GM19351 (cell line): ENCODE measurements around the gene OR51B4.
"Not testable (repeated sequence)": the region's sequence is repeated elsewhere in the genome, so short reads cannot be mapped to it uniquely, and the experiment has no call there.

ENCODE experiments used
- ATAC-seq: cut with Tn5 transposase; IDR thresholded peaks from one replicate; pipeline ENCODE4 v1.9.1; 2021; ENCODE audit warnings: mild to moderate bottlenecking, moderate library complexity; ENCODE audit not compliant: unreplicated experiment

The OR51B4 gene

DNA sequence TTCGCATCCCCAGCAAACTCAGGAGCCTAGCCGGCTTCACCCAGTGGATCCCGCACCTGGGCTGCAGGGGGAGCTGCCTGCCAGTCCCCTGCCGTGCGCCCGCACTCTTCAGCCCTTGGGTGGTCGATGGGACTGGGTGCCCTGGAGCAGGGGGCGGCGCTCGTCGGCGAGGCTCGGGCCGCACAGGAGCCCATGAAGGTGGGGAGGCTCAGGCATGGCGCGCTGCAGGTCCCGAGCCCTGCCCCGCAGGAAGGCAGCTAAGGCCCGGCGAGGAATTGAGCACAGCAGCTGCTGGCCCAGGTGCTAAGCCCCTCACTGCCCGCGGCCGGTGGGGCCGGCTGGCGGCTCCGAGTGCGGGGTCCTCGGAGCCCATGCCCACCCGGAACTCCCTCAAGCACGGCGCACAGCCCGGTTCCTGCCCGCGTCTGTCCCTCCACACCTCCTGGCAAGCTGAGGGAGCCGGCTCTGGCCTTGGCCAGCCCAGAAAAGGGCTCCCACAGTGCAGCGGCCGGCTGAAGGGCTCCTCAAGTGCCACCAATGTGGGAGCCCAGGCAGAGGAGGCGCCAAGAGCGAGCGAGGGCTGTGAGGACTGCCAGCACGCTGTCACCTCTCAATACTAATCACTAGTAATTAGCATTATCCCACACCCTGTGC is 7.3 kb downstream of the OR51B4 start:
- ATAC-seq = not testable (repeated sequence)

DNA sequence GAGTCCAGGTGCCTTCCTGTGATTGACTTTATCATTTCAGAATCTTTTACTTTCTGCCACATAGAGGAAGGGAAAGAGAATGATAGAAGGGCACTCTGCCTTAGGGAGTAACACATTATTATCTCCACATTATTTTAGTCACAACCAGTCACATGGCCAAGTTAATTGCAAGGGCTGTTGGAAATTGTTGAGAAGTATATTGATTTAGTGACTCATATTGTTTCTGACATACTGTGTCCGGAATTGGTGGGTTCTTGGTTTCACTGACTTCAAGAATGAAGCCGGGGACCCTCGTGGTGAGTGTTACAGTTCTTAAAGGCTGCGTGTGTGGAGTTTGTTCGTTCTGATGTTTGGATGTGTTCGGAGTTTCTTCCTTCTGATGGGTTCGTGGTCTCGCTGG is 8.7 kb downstream of the OR51B4 start:
- ATAC-seq = no peak

DNA sequence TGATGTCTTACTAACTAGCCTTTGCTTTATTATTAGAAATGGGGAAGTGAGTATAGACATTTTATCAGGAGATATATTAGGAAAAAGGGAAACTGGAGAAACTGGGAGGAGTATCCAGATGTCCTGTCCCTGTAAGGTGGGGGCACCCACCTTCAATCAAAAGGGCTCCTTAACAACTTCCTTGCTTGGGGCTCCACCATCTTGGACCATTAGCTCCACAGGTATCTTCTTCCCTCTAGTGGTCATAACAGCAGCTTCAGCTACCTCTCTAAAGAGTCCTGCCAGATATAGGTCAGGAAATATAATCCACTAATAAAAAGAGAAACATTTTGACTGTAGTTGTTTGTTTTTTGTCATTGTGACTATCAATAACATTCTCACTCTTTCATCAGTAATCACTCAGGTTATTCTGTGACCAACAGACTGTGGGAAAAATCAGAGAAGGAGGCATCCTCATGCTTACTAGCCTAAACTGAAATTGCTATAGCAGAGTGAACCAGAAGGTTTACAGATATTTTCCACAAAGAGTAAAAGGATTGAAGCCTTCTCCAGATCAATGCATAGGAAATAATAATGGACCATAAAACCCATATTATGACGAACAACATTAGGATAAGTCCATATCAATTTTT is 10.4 kb downstream of the OR51B4 start:
- ATAC-seq = peak; percentile 100

DNA sequence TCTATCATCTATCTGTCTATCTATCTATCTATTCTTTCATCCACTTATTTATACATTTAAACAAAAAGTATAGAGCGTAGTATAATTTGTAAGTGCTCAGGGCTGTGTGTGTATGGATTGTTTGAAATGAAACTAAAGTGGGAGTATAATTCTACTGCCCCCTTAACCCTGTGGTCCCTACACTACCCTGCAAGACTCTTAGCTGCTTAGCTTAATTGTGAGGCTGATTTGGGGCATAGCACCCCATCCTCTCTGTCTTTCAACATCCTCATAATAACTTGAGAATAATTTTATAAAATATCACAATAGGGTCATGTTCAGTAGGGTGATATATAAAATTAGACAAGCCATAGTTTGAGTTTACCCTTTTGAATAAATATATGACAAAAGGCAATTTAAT is 11.6 kb downstream of the OR51B4 start:
- no peak for ATAC-seq

DNA sequence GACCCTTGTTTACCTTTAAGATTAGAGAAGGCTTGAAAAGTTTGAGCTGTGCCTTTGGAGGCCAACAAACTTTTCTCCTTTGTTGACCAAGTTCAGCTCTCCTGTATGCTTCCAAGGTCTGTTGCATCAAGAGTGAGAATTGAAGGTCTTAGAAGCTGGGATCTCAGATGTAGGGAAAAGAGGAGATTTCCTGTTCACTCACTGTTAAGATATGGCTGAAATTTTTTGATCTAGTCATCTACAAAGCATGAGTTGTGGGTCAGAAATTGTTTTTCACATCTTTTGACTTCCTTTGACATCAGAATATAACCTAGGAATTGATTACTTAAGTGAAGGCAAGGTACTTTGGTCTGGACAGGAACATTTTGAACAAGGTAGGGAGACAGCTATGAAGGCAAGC is 12.1 kb downstream of the OR51B4 start:
- ATAC-seq = no peak

DNA sequence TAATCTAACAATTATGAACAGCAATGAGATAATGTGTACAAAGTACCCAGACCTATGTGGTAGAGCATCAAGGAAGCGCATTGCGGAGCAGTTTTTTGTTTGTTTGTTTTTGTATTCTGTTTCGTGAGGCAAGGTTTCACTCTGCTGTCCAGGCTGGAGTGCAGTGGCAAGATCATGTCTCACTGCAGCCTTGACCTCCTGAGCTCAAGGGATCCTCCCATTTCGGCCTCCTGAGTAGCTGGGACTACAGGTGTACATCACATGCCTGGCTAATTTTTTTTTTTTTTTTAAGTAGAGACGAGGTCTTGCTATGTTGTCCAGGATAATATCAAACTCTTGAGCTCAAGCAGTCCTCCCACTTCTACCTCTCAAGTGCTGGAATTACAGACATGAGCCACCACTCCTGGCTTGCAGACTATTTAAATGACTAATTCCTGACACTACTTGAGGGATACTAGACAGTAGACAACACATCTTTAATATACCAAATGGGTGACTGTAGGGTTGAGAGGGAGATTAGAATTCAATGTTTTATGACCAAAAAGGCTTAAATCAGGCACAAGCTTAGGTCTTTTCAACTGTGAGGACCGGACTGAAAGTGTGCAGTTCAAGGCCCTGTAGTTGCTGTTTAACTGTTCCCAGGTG is 12.7 kb downstream of the OR51B4 start:
- no peak for ATAC-seq

DNA sequence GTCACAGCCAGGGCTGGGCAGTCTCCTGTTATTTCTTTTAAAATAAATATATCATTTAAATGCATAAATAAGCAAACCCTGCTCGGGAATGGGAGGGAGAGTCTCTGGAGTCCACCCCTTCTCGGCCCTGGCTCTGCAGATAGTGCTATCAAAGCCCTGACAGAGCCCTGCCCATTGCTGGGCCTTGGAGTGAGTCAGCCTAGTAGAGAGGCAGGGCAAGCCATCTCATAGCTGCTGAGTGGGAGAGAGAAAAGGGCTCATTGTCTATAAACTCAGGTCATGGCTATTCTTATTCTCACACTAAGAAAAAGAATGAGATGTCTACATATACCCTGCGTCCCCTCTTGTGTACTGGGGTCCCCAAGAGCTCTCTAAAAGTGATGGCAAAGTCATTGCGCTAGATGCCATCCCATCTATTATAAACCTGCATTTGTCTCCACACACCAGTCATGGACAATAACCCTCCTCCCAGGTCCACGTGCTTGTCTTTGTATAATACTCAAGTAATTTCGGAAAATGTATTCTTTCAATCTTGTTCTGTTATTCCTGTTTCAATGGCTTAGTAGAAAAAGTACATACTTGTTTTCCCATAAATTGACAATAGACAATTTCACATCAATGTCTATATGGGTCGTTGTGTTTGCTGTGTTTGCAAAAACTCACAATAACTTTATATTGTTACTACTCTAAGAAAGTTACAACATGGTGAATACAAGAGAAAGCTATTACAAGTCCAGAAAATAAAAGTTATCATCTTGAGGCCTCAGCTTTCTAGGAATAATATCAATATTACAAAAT is 13.4 kb downstream of the OR51B4 start:
- no peak for ATAC-seq

DNA sequence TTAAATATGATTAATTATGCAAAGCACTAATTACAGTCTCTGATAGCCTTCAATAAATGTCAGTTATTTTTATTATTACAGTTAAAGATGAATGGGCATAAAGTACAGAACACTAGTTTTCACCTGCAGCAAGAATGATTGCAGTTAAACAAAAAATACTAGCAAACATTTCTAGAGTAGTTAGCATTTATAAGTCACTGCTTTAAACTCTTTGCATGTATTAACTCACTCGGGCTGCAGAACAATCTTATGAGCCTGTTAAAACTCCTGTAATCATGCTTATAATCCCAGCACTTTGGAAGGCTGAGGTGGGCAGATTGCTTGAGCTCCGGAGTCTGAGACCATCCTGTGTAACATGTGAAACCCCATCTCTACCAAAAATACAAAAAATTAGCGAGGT is 14.8 kb downstream of the OR51B4 start:
- no peak for ATAC-seq

DNA sequence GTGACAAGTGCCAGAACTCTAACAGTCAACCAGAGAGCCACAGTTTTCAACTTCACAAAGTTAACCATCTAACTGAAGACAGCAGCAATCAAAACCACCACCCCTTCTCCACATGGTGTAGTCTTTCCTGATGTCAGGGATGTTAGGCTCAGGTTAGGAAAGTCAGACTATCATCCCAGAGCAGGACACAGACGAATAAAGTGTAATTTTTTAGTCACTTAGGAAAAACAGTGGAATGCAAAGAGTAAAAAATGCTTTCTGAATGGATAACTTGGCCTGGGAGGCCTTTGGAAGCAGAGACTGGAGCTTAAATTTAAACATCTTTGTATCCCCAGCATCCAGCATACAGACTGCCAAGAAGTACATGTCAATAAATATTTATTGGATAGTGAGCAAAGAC is 15.4 kb downstream of the OR51B4 start:
- ATAC-seq = no peak

DNA sequence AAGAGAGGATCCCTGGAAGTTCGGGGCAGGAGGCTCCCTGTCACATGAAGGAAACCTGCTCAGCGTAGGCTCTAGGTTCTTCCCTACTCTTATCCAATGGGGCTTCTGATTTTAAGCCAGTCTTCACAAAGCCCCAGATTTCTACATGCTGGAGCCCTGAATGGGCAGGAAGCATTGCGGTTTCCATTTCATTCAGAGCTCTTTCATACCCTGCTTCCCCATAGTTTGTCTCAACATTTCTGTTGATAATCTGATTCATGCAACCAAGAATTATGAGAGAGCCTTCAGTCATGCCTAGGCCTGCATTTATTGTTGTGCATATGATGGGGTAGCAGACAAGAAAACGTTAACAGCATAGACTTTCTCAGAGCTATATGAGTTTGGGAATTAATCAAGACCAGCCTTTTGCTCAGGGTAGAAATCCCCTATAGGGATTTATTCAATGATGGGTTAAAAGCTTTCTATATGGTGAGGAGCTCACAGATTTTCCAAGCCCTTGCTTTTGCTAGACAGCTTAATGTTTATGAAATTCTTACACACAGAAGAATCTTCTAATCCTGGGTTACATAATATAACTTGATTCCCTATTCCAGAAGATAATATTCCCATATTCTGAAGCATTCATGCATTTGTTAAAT is 15.9 kb downstream of the OR51B4 start:
- ATAC-seq = no peak

DNA sequence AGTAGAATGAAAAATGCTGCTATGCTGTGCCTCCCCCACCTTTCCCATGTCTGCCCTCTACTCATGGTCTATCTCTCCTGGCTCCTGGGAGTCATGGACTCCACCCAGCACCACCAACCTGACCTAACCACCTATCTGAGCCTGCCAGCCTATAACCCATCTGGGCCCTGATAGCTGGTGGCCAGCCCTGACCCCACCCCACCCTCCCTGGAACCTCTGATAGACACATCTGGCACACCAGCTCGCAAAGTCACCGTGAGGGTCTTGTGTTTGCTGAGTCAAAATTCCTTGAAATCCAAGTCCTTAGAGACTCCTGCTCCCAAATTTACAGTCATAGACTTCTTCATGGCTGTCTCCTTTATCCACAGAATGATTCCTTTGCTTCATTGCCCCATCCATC is 17.1 kb downstream of the OR51B4 start:
- ATAC-seq = no peak

DNA sequence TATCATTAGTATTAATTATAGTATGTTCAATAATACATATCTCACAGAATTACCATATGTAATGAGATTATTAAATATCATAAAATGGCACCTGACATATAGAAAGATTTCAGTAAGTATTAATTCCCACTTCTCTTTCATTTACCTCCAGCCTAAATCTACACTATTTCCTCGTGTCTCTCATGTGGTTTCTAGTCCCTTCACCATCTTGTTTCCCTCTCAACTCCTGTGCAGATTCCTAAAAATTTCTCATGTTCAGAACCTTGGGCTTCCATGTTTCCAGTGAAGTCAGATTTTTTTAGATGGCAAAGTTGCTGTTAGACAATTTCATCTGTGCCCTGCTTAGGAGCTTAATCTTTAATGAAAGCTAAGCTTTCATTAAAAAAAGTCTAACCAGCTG is 17.9 kb downstream of the OR51B4 start:
- no peak for ATAC-seq

DNA sequence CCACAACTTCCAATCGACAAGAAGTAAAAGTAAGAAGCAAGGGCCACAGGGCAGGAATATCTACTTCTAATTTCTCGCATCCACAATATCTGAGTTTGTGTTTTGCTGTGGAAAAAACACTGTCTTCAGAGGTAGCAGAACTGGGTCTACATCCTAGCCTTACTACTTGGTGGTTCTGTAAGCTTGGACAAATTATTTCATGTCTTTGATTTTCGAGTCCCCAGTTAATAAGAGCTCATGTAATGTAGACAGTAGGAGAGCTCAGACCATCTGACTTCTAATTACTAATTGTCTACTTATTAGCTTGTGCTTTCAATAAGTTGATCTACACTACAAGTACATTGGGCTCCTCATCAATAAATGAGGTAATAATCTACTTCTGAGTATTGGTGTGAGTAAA is 18.7 kb downstream of the OR51B4 start:
- no peak for ATAC-seq

DNA sequence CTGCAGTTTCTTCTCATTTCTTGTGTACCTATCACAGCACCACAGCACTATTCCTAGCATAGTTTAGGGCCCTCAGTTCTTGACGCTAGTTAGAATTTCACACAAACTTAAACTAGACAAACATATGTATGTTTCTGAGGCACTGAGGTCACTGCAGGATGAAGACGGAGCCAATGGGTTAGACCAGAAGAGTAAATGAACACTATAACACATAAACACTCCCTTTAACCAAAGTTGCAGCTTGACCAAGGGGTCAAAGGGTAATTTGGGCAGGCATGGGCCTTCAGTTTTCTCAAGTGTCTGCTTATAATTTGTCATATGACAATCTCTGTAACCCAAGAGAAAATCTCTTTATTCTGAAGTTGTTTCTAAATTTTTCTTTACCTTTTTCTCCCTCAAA is 19.1 kb downstream of the OR51B4 start:
- ATAC-seq = no peak

DNA sequence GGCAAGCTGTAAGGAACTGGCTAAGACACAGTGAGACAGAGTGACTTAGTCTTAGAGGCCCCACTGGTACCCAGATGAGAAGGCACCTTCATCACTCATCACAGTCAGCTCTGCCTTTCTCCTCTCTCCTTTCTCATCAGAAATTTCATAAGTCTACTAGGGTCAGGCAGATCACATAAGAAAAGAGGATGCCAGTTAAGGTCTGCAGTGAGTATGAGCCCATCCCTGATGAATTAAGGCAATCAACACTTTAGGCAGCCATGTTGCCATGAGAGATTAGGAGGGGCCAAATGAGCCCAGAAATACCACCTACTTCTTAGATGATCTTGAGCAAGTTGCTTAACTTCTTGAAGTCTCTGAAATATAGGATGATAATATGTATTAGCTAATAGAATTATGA is 20.1 kb downstream of the OR51B4 start:
- ATAC-seq = no peak

DNA sequence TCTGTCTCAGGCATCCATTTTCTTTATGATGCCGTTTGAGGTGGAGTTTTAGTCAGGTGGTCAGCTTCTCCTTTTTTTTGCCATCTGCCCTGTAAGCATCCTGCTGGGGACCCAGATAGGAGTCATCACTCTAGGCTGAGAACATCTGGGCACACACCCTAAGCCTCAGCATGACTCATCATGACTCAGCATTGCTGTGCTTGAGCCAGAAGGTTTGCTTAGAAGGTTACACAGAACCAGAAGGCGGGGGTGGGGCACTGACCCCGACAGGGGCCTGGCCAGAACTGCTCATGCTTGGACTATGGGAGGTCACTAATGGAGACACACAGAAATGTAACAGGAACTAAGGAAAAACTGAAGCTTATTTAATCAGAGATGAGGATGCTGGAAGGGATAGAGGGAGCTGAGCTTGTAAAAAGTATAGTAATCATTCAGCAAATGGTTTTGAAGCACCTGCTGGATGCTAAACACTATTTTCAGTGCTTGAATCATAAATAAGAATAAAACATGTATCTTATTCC is 21.1 kb downstream of the OR51B4 start:
- ATAC-seq = peak; percentile 90

DNA sequence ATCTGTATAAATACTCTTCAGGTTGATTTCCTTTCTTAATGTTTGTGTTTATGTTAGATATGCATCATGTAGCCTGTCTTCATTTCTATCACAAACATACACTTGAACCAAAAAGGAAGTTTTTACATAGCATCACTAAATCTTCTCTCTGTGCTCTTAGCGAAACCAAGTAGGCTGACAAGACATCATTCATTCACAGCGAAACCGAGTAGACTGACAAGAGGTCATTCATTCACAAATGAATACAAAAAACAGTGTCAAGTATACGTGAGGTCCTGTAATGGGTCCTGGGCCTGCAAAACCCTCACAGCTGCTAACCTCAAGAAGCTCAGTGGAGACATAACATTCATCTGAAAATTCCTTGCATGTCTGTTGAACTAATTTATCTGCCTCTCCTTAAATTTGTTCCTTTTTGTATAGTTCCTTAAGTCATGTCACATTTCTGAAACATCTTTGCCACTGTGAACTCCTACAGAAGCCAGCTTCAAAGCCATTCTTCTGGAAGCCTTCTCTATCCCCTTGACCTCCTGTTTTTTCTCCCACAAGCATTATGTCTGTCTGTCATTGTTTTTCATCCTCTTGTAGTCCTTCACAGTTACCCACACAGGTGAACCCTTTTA is 22.2 kb downstream of the OR51B4 start:
- no peak for ATAC-seq

DNA sequence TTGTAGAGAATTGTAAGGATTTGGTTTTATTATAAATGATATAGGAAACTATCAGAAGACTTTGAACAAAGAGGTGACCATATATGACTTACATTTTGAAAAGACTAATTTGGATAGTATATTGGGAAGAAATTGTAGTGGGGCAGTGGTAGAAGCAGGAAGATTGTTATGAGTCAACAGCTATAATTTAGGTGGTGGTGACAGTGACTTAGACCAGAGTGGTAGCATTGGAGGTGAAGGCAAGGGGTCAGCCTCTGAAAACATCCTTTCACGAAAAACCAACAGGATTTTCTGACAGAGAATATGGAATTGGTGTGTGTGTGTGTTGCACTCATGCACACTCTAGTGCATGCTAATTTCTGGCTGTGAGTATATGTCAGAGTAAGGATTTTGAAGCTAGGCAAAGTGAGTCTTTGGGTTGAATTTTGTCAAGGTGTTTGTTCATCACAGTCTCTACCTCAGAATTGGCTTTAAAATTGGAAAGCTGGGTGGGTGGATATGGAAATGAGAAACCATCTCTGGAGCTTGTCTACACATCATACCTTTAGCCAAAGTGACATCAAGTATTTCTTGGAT is 23.9 kb downstream of the OR51B4 start:
- ATAC-seq = peak; percentile 58

DNA sequence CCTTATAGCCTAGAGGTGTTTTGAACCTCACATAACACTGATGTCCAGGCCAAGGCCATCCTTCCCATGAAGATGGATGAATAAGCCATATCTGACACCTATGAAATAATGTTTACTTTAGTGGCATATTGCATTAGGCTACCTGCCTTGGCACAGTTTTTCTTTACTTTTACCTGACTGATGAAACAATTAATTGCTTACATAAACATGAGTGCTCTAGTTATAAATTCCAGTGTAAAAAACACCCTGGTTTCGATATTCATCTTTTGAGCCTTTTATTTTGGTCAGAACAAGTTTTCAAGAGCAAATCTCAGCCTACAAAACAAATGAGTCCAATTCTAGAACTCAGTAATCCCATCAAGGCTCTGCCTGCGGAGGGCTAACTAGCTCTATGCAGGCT is 25.0 kb downstream of the OR51B4 start:
- no peak for ATAC-seq
